ENCODE data around the gene MXD4. TPM values are rescaled to one million over a fixed set of nuclear protein-coding genes. Genes with fewer than 3 reads are reported as not detected.

Gene MXD4
- total RNA-seq, 1 experiment from 2014 or later = 22.3 TPM

DNA sequence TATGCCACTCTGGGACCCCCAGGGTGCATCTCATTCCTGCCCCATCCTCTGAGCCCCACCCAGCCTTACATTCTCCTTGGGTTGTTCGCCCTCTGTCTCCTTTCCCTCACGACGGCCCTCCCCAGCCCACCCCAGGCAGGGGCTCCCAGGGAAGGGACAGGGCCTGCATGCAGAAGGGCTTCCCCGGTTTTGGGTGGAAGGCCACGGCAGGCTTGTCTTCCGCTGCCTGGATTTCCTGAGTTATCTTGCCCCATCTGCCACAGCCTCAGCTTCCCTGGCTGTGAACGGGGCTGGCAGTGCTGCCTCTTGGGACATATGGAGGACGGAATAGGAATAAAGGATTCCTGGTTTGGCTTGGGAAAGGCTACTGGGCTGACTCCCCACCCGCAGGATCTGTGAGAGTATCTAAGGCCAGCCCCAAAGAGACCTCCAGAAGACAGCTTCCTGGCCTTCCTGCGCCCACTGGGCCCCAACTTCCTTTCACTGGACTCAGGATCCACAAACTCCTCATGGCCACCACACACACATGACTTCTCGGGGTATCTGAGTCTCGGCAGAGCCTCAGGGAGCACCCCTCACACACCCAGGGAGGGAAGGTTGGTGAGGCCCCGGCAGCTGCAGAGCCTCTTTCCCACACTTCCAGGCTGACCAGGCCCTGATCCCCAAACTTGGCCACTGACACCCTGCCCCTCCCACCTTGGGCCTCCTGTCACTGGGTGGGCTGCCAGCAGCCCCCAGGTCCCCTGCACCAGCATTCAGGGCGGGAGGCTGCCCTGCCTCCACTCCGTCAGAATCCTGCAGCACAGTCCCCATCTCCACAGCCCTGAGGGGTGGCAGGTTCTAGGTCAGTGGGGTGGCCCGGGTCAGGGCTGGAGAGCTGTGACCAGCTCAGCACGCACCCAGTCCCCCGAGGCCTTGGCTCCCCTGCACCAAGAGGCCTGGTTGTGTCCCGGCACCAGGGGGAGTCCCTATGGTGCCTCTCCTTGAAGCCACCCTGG is 3.5 kb upstream of the MXD4 start:
- H3K36me3 ChIP-seq (replicated peaks; ENCODE audit: control insufficient read depth, insufficient read depth, low read length) = no peaks in the 10 kb centered on the region
- H3K27me3 ChIP-seq (ENCODE audit: control insufficient read depth, insufficient read depth, low read length) = peaks cover 3% of the 10 kb centered on the region; the same call in 1 of the 2 replicates
- H3K4me3 ChIP-seq (ENCODE audit: insufficient read depth, low read depth, low read length) = no peak overlapping the region
- no peak for DNase-seq

DNA sequence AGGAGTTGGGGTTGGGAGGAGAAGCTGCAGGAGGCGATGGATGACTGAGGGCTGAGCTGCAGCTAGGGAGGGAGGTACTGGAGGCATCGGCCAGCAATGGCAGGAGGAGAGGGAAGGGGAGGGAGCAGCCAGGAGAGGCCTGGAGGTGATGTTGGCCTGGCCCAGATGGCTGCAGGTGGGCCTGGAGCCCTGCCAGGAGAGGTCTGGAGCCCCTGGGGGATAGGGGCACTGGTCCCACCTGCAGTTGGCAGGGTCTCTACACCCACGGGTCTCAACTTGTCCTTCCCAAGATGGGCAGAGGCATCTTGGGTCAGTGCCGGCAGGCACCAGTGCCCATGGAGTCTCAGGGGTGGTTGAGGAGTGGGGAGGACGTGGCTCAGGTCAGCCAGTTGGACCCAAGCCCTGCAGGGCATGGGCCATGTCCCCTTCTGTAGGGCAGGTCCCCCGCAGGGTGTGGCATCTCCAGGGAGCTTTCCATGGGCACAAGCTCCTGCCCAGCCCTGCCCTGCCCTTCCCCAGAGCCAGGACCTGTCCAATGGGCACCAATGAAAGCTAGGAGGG is 2.7 kb upstream of the MXD4 start:
- peaks cover 3% of the 10 kb centered on the region; the same call in 1 of the 2 replicates for H3K27me3 ChIP-seq (ENCODE audit: control insufficient read depth, insufficient read depth, low read length)
- no peaks in the 10 kb centered on the region for H3K36me3 ChIP-seq (replicated peaks; ENCODE audit: control insufficient read depth, insufficient read depth, low read length)
- no peak overlapping the region for H3K4me3 ChIP-seq (ENCODE audit: insufficient read depth, low read depth, low read length)
- DNase-seq = no peak

DNA sequence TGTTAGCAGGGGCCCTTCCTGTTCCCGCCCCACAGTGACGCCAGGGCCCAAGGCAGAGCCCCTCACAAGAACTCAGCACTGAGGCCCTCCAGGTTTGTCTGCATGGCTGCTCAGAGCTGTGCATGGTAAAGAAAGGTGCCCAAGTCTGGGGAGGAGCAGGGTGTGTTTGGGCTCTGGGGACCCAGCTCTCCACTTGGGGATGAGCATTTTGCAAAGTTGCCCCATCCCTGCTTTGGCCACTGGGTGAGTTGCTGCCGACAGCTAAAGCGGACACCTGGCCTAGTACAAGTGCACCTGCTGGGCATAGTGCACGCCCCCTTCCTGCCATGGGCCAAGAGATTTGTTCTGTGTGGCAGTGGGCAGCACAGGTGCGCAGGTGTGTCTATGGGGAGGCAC is 2.0 kb upstream of the MXD4 start:
- Histone ChIP-seq H3K36me3 (replicated peaks; ENCODE audit: control insufficient read depth, insufficient read depth, low read length) (no peaks in the 10 kb centered on the region), H3K4me3 (ENCODE audit: insufficient read depth, low read depth, low read length) (no peak overlapping the region), H3K27me3 (ENCODE audit: control insufficient read depth, insufficient read depth, low read length) (peaks cover 3% of the 10 kb centered on the region; the same call in 1 of the 2 replicates)
- DNase-seq = no peak

DNA sequence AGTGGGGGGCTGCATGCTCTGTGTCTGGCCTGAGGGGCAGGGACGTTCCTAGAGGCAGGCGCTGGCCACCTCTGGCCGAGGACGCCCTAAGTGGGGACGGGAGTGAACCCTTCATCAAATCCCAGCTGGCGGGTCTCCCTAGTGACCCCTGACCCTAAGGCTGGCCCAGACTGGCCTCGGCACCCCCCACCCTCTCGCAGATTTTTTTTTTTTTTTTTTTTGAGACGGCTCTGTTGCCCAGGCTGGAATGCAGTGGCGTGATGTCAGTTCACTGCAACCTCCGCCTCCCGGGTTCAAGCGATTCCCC is 988 bp upstream of the MXD4 start:
- Histone ChIP-seq H3K4me3 (ENCODE audit: insufficient read depth, low read depth, low read length) (peak overlapping the region; percentile 66), H3K27me3 (ENCODE audit: control insufficient read depth, insufficient read depth, low read length) (peaks cover 3% of the 10 kb centered on the region; the same call in 1 of the 2 replicates), H3K36me3 (replicated peaks; ENCODE audit: control insufficient read depth, insufficient read depth, low read length) (no peaks in the 10 kb centered on the region)
- DNase-seq = no peak

DNA sequence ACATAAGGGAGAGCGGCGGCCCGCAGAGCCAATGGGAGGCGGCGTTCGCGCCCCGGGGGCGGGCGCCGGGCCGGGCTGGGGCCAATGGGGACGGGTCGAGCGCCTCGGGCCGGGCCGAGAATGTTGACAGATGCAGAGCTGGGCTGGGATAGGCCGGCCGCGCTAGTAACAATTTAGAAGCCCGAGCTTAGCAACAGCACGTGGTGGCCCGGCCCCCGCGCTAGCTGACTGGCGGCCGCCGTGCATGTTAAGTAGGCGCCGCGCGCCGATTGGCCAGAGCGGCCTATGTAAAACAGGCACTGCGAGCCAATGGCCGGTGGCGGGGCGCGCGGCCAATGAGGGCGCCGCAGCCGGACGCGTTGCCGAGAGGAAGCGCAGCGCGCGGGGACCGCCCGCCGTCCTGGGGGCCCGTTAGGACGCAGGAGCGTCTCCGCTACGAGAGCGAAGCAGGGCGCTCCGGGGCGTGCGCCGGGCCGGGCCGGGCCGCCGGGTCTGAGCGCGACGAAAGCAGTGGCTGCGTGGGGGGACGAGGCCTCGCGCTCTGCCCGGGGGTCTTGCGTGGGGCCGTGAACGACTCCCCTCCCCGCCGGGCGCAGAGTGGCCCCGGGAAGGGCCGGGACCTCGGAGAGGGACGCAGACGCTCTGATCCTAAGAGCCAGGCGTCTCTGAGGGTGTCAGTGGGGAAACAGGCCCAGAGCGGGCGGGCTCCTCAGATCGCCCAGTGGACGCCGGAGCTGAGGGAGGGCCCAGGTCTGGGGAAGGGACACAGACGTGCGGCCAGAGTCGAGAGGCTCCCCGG is 435 bp upstream of the MXD4 start:
- peak; percentile 100 for DNase-seq

DNA sequence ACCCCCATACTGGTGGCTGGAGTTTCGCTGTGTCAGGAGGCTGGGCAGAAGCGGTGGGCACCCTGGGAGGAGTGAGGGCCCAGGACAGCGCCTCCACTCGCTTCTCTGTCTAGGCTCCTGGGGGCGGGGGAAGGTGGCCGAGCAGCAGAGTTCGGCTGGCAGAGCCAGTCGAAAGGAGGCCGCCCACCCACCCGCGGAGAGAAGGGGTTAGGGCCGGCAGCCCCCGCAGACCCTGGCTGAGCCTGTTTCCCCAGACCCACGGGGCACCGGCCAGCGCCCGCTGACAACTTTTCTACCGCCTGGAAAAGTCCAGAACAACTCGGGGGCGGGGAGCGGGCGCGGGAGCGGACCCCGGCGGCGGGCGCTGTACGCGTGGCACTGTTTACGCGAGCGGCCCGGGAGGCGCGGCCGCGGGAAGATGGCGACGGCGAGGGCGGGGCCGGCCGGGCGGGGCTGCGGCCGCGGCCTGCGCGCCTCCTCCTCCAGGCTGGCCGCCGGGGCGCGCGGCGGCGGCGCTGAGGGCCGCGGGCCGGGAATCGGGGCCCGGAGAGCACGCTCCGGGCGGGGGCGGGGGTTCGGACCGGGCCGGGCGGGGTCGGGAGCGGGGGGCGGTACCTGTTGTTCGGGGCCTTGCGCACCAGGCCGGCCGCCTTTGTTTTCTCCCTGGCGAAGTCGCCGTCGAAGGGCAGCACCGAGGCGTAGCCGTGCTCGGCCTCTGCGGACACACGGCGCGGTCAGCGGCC is 628 bp downstream of the MXD4 start:
- Histone ChIP-seq H3K27me3 (ENCODE audit: control insufficient read depth, insufficient read depth, low read length) (peaks cover 3% of the 10 kb centered on the region; the same call in 1 of the 2 replicates), H3K36me3 (replicated peaks; ENCODE audit: control insufficient read depth, insufficient read depth, low read length) (no peaks in the 10 kb centered on the region), H3K4me3 (ENCODE audit: insufficient read depth, low read depth, low read length) (peak overlapping the region; percentile 67)
- DNase-seq = peak; percentile 93

More for the DNA sequence above, 435 bp upstream of the MXD4 start:
- Histone ChIP-seq H3K36me3 (replicated peaks; ENCODE audit: control insufficient read depth, insufficient read depth, low read length) (no peaks in the 10 kb centered on the region), H3K4me3 (ENCODE audit: insufficient read depth, low read depth, low read length) (peak overlapping the region; percentile 66), H3K27me3 (ENCODE audit: control insufficient read depth, insufficient read depth, low read length) (peaks cover 3% of the 10 kb centered on the region; the same call in 1 of the 2 replicates)

DNA sequence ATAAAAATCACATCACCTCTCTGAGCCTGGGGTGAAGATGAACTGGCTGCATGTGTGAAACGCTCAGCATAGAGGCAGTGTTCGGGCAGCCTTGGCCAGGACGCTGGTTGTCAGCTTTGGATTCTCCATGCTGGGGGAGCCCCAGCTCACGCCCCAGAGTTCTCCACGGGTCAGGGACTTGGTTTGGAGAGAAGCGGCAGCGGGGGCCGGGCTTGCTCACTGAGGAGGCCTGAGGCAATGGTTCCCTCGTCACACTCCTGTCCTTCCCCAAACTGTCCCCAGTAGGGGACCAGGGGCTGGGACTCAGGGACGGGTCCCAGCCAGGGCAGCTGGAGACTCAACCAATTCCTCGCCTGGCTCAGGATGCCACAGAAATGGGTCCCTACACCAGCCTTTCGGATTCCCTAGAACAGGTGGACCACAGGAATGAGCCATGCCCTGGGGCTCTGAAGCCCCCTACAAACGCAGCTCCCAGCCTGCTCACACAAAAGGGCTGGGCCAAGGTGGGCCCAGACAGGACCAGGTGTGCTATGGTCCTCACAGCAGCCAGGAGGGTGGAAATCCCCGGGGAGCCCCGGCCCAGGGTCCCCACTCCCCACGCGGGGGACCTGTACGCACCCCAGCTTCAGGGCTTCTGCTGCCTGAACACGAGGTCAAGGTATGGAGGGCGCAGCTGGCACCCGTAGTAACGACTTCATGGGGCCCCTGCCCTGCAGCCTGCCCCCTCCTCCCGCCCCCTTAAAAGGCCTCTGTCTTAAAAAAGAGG is 1.4 kb downstream of the MXD4 start:
- peak overlapping the region; percentile 67 for H3K4me3 ChIP-seq (ENCODE audit: insufficient read depth, low read depth, low read length)
- peaks cover 3% of the 10 kb centered on the region; the same call in 1 of the 2 replicates for H3K27me3 ChIP-seq (ENCODE audit: control insufficient read depth, insufficient read depth, low read length)
- DNase-seq = no peak
- no peaks in the 10 kb centered on the region for H3K36me3 ChIP-seq (replicated peaks; ENCODE audit: control insufficient read depth, insufficient read depth, low read length)

DNA sequence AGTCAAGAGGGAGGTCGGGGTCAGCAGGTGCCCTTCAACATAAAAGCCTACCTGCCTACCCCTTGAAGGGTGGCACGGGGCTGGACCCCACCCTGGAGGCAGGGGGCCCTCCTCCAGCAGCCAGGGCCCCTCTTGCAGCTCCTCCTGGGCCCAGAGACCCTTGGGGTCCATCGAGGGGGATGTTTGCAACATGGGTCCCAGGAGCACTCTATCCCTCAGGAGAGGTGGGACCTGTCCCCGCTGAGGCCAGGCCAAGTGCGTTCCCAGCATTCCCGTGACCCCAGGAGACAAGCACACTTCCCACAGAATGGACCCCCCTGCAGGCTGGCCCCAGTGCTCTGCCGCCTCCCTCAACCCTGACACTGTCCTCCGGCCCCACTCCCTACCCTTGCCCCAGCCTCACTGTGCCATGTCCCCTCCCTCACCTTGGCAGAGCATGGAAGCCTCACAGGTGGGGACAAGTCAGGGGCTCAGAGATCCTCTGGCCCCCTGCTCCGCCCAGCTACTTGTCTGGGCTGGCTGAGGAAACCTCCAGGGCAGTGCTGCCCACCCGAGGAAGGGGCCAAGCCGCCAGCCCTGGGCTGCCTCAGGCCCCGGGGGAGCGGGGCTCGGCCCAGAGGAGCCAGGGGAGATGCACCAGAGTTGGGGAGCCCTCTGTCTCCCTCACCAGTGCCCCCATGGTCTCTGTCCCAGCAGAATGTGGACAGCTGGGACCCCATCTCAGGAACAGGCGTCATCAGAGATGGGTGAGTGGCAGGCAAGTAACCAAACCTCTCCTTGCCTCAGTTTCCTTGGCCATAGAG is 2.2 kb downstream of the MXD4 start:
- DNase-seq = no peak
- Histone ChIP-seq H3K4me3 (ENCODE audit: insufficient read depth, low read depth, low read length) (no peak overlapping the region), H3K27me3 (ENCODE audit: control insufficient read depth, insufficient read depth, low read length) (peaks cover 3% of the 10 kb centered on the region; the same call in 1 of the 2 replicates), H3K36me3 (replicated peaks; ENCODE audit: control insufficient read depth, insufficient read depth, low read length) (no peaks in the 10 kb centered on the region; the same call in 1 of the 2 replicates)

DNA sequence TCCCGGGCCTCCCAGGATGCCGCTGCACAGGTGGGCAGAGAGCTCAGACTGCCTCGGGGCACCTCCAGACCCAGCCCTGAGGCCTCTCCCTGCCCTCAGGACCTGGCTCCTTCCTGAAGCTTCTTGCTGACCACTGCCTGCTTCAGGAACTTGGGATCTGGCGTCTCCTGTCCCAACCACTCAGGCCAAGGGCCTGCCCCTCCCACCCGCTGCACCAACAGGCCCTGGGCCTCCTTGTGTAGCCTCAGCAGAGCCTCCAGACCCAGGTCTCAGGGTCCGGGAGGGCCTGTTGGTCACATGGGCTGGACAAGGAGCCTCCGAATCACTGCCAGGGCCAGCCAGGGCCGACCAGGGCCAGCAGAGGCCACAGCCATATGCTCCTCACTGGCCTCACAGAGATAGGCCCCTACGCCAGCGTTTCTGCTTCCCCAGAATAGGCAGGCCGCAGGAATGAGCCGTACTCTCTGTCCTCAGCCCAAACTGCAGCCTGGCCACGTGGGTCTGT is 2.8 kb downstream of the MXD4 start:
- no peak for DNase-seq
- H3K36me3 ChIP-seq (replicated peaks; ENCODE audit: control insufficient read depth, insufficient read depth, low read length) = no peaks in the 10 kb centered on the region; the same call in 1 of the 2 replicates
- peaks cover 3% of the 10 kb centered on the region; the same call in 1 of the 2 replicates for H3K27me3 ChIP-seq (ENCODE audit: control insufficient read depth, insufficient read depth, low read length)
- no peak overlapping the region for H3K4me3 ChIP-seq (ENCODE audit: insufficient read depth, low read depth, low read length)

DNA sequence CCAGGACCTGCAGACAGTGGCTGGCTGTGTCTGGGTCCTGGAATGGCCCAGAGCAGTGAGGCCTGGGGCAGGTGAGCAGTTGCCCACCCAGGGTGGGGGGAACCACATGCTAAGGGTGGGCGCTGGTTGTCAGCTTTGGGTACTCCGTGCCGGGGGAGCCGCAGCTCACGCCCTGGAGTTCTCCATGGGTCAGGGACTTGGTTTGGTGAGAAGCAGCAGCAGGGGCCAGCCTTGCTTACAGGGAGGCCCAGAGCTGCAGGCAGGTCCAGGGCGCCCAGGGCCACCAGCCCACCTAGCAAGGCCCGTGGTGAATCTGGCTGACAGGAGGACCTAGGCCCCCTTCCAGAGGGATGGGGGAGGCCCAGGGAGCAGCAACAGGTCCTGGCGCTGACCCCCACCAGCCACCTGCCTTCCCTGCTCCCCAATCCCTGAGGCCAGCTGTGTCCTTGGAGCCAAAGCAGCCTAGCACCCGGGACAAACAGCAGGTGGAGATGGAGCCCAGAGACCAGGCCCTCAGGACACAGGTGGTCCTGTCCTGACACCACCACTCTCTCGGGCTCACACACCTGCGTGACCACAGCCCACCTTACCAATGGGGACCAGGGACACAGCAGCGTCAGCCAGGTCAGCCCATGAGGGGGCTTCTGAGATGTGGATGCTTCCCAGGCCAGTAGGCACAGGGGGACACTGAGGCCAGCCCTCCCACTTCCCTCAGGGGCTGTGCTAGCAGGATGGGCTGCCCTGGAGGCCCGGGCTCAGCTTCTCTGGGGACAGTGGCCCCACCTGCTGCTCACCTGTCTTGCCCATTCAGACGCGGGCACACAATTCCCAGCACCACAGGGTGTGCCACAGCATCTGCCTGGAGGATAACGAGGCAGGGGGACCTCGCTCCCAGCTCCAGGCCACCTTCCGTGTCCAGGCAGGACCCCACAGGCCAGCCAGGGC is 3.5 kb downstream of the MXD4 start:
- Histone ChIP-seq H3K4me3 (ENCODE audit: insufficient read depth, low read depth, low read length) (no peak overlapping the region), H3K36me3 (replicated peaks; ENCODE audit: control insufficient read depth, insufficient read depth, low read length) (no peaks in the 10 kb centered on the region; the same call in none of the 2 replicates), H3K27me3 (ENCODE audit: control insufficient read depth, insufficient read depth, low read length) (peaks cover 1% of the 10 kb centered on the region; the same call in 1 of the 2 replicates)
- peak; percentile 30 for DNase-seq

DNA sequence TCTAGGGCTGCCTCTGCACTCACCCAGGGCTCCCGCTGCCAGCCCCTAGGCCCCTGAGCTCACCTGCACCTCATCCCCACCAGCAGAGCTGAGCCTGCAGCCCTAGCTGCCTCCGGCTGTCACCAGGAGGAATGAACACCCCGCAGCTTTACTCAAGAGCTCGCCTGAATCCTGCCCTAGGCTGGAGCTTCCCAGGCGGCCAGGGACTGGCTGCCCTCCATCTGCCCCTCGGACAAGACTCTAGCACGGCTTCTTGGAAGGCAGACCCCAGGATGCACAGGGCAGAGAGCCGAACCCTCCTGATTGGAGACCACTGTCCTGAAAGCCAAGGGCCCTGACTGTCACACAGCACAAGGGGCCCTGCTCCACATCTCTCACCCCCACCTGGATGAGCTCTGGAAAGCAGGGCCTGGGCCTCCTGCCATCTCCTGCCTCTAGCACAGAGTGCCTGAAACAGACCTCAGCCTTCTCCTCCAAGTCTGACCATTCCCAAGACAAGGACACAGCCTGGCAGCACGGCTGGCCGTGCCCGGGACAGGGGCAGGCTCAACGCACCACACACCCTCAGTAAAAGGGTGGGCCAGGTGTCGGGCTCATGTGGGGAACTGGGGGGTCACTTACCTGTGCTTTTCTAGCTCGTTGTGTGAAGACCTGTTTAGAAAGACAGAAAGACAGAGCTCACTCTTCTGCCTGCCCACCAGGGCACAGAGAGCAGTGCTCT is 4.4 kb downstream of the MXD4 start:
- H3K36me3 ChIP-seq (replicated peaks; ENCODE audit: control insufficient read depth, insufficient read depth, low read length) = no peaks in the 10 kb centered on the region; the same call in none of the 2 replicates
- no peaks in the 10 kb centered on the region for H3K27me3 ChIP-seq (ENCODE audit: control insufficient read depth, insufficient read depth, low read length)
- no peak overlapping the region for H3K4me3 ChIP-seq (ENCODE audit: insufficient read depth, low read depth, low read length)
- peak; percentile 36 for DNase-seq

Measured in H7 (cell line).